ENCODE data around the gene CRYZL1.
A peak's percentile ranks its signal among the peaks of the same experiment; 100 is the strongest.
"Not testable (repeated sequence)": the region's sequence is repeated elsewhere in the genome, so short reads cannot be mapped to it uniquely, and the experiment has no call there.

Gene CRYZL1

DNA sequence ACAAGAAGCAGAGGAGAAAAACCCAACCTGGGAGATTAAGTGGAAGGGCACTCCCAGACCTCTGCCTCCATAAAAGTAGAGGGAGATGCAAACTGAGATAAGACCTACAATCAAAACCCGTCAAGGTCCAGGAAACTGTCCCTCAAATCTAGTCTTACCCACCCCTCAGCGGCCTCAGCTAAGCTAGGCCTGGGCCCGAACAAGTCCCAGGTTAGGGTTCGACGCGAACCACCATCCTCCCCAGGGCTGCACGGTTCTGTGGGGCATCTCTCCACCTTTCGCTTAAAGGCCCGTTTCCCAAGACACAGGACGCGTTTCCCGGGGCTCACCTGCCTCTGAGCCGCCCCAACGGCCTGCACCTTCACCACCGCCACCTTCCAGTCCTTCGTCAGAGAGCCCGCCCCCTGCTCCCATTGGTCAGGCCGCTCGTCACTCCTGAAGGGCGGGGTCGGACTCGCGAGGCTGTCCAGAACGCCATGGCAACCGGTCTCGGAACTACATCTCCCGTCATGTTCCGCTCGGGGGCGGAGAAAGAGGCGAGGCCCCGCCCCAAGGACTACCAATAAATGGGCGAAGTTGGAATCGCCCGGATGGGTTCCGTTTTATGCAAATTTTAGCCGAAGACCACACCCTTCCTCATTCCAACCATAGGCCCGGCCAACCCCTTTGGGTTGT, at the start of gene CRYZL1:
Gene CRYZL1, minus strand, starts transcription at position 390 of the 675 bp plus-strand sequence. CDS start 10,190 bp downstream, outside the sequence.
- DNase-seq, result peak; percentile 83 to 100 (median 100)

DNA sequence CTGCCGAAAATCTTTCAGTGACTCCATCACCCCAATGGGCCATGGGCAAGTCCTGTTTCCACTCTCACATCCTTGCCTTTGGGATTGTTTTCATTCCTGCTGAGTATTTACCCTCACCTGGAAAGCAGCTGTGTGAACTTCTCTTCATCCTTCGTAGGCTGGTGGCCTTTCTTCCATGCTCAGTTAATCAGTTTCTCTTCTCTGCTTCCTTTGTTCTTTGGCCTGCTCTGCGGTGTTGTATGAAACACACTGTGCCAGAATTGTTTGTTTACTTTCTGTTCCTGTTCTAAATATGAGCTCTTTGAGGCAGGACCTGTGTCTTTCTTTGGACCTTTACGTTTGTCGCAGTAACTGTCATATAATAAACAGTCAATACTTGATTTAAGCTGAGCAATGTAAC, 49.3 kb upstream of the CRYZL1 start:
- no peak for DNase-seq

DNA sequence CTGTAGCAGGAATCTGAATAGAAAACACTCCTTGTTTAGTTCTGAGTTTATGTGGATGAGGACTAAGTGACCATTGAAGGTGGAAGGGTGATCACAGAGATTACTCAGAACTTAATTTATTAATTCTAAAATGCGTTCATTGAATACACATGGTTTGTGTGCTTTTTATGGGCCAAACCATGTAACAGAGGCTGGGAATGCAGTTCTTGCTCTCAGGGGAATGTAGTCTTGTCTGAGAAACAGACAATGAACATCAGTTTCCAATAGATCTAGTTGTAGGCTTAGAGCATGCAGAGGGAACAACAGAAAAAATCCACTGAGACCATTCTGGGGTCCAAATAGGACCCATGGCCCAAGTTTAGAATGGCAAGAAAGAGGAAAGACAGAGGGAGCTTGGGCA, 46.8 kb upstream of the CRYZL1 start:
- no peak for DNase-seq

DNA sequence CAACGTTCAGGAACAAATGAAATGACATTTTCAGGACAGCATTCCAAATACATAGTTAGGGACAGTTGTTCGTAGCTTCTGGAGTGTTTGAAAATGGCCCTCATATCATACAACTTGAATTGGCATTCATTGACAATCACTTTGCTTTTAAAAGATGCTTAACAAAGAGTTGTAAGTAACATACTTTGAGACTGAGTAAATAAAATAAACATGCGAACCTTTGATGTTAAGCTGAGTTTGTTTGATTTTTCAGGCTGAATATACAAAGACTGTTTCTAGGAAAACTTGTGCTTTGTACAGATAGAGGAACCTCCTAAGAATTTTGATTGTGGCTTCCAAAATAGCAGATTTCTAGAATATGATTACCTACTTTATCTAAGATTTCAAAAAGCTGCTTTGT, 46.1 kb upstream of the CRYZL1 start:
- no peak for DNase-seq

DNA sequence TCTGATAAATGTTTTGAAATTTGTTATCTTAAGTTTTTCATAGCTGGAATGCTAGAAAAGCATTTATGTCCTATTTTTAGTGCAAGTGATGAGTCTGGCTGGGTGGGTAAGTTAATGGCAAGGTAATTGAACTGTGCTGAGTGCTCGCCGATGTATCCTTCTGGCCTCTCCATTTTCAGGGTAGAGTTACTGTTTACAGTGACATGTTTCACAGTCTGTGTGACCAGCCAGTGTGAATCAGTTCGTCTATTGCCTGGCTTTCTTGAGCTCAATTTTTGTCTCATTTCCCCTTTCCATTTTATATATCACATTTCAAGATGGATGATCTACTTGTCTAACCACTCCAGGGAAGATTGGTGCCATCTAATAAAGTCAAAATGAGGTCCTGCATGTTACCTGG, 44.8 kb upstream of the CRYZL1 start:
- DNase-seq, result no peak

DNA sequence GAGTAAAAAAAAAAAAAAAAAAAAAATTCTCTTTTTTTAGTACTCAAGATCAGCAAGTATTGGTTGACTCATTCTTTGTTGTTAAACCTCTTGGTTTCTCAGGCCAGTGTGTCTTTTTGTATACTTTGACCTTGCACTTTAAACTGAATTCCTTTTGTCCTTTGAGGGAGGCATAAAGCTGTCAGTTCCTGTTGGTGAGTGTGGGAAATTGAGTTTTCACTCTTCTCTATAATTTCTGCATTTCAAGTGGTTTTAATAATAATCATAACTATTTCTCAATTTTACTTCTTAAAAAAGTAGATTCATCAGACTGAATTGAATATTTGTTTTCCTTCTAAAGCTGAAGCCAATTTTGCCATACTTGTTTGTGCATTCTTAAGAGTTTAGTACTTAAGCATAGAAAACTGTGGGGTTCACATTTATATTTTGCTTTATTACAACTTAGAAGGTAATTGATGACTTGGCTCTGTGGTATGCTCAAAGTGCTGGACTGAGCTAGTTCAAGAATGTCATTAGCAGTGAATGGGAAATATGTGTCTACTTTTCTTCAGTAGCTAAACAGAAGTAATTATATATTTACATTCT, 44.2 kb upstream of the CRYZL1 start:
- DNase-seq, result no peak

DNA sequence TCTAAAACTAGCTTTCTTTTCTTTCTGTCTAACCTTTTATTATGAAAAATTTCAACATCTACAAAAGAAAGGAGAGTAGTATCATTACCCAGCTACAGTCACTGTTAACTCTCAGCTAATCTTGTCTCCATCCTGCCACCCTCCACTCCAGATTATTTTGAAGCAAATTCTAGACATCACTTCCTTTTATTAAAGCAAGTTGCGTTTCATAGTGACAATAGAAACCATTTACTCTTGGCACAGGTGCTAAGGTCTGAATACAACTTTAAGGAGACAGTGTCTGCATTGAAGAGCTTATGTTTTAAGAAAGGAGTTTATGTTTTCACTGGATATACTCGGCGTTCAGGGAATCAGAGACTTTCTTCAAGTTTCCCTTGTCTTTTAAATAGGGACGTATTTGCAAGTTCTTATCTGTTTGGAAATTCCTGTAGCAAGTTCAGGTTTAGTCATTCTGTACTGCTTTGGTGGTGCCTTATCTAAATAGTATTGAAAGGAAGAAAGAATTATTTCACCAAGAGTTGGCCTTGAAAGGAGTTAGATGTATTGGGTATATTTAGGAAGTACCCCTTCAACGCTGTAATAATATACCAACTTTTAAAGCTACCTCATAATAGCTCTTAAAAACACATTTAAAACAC, 43.5 kb upstream of the CRYZL1 start:
- DNase-seq, result no peak

DNA sequence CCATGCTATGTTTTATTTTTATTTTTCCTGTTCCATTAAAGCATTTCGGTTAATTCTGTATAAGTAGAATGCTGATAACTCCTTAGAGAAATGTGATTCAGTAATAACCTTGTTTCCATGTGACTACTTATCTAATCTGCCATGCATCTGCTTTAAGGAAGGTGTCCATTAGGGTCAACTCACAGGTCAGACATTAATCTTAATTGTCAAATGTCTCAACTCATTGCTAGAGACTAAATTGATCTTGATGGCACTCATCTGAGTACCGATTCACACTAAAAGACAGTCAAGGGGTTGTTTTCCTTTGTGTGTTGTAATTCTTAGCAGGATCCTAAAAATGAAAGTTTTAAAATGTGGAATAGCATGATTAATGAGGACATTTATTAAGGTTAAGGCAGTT, 42.5 kb upstream of the CRYZL1 start:
- no peak for DNase-seq

DNA sequence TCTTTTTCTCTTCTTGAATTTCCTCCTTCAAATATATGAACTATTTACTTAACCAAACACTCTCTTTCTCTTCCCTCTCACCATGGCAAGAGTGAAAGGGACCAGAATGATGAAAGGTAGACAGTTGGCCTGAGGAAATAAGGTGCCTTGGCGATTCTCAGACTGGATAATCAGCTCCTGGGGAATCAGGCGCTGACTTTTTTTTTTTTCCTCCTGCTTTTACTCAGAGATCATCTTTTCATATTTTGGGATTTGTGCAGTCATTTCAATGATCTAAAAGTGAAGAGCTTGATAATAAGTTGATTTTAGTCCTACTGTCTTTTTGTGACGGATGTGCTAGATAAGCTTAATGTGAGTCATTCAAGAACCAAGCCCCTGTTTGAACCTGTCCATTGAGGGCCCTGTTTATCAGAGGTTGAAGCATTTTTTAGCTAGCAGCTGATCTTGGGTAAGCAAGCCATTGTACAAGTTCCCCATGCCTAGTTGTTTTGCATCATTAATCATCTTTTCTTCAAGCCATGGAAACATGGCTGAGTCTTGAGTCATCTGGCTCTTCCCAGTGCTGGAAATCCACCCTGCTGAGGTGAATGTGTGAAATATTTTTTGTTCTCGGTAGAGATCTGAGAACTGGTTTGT, 41.6 kb upstream of the CRYZL1 start:
- DNase-seq, result no peak

DNA sequence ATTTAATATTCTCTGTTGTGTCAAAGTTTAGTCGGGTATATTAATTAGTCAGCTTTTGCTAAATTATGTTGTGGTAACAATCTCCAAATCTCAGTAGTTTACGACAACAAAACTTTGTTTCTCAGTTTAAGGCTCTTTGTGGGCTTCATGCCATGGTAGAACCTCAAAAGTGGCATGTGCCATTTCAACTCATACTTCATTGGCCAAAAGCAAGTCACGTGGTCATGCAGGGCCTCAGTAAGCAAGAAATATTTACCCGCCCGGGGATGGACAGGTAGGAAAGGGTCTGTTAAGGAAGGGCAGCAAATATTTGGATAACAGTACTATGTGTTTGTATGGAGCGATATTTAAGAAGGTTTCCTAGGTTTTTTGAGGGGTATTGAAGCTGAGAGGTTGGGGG, 39.3 kb upstream of the CRYZL1 start:
- no peak for DNase-seq

DNA sequence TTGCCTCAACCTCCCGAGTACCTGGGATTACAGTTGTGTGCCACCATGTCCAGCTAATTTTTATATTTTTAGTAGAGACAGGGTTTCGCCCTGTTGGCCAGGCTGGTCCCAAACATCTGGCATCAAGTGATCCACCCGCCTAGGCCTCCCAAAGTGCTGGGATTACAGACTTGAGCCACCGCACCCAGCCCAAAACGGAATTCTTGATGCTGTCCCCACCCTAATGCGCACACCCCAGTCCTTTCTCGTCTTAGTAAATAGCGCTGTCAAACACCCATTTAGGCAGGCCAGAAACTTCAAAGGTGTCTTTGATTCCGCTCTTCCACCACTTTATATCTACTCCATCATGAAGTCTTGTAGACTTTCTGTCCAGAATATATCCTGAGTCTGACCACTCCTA, 35.9 kb upstream of the CRYZL1 start:
- no peak for DNase-seq

DNA sequence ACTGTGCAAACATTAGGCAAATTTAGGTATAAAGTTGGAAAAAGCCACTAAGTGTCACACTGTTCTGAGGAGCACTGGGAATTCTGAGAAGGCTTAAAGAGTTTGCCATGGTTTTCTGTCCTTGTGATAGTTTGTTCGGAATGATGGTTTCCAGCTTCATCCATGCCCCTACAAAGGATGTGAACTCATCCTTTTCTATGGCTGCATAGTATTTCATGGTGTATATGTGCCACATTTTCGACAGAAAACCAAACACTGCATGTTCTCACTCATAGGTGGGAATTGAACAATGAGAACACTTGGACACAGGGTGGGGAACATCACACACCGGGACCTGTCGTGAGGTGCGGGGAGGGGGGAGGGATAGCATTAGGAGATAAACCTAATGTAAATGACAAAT, 35.1 kb upstream of the CRYZL1 start:
- not testable (repeated sequence) for DNase-seq

DNA sequence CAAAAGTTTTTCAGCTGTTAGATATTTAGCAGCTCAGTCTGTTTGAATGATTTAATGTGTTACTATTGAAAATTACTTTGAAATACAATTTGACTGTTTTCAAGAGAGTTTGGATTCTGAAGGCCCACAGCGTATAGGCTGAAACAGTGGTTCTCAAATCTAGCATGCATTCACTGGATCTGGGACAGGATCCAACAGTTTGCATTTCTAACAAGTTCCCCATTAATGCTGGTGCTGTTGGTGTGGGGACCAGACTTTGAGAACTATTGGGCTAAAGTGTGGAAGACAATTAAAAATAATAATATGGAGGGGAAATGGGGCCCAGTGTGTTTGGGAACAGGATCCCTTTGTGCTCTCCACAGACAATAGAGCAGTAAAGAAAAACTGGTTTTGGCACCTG, 32.7 kb upstream of the CRYZL1 start:
- peak in 6 of 58 donors; percentile 5 to 17 (median 14) for DNase-seq

DNA sequence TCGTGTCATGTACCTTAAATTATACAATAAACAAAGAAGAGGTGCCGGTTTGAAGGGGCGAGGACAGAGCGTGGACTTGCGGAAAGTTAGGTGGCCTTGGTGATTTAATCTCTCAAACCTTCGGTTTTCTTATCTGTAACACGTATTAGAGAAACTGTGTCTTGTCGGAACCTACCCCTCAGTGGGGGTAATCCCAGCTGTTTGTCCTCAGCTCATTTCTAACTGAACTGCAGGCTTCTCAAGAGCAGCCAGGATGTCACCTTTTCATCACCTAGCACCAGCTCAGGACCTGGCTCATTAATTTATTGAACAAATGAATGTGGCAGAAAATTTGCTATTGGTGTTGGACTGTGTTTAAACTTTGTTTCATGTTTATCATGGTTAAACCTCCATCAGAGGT, 31.9 kb upstream of the CRYZL1 start:
- DNase-seq, result no peak

DNA sequence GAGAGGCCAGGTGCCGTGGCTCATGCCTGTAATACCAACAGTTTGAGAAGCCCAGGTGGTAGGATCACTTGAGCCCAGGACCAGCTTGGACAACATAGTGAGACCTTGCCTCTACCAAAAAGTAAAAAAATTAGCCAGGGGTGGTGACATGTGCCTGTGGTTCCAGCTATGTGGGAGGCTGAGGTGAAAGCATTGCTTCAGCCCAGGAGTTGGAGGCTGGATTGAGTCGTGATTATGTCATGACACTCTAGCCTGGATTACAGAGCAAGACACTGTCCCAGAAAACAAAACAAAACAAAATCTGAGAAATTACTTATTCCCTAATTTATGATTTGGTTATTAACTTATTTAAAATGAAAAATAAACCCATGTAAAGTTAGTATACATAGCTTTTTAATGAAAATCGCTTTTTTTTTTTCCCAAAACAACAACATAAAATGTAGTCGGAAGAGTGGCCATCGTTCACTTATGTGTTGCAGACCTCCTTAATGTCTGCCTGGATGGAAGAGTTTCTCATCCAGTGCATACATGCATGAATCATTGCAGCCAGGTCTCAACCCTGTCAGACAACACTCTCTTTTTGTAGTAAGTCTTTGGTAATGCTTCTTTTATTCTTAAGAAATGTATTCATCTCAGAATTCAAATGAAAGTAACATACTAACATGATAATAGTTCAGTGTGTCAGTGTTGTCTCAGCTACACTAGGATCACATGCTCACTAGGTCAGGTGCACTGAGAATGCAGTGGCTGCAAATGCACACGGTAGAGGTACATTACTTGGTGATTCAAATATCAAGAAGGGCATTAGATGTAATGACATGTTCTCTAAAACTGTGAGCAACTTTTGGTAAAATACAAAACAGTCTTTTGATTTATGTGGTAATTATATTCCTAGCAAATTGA, 28.8 kb upstream of the CRYZL1 start:
- DNase-seq, result no peak

DNA sequence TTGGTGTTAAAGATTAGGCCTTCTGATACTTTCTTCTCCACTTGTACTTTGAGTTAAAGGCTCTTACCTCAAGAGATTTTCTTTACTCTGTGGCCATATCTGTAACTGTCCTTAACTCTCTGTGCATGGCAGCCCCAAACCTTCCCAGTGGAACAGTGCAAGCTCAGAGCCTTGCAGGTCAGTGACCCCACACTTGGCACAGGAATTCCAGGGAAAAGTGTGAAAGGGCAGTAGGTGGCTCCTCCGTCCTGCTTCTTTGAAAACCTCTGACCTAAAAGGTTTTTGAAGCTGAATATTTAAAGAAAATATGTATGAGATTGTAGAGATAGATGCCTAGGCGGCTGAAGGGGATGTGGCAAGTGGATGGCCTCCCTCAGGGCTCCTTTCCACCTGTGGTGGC, 27.1 kb upstream of the CRYZL1 start:
- DNase-seq, result no peak

DNA sequence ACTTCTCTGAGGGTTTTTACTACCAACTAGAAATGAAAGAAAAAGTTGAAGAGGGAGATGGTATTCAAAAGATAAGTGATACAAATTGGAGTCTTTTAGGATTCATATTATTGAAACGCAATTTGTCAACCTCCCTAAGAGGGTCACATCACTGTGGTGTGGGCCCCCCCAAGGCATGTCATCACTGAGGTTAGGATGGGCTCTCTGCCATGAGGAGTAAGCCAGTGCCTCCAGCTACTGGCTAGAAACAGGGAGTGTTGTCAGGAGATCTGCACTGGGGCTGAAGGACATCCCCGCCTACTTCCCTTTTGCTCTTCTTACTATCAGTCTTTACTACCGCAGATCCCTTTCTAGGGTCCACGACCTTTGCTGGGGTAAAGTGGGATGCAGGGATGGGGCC, 26.6 kb upstream of the CRYZL1 start:
- DNase-seq, result no peak

DNA sequence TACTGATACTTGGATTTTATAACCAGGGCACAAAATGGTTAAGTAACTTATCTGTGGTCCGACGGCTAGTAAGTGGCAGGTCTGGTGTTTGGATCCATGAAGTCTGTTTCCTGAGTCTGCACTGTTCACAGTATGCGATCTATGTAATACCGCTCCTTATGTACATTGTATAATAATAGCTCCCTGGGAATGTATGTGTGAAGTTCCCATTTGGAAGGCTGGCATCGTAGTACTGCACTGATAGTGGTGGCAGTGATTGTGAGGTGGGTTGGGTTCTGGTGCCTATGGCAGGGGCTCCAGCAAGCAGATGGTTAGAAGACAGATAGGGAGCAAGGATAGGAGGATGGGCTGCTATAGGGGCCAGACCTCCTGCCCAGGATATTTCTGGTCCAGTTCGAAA, 26.1 kb upstream of the CRYZL1 start:
- DNase-seq, result peak in 1 of 58 donors; percentile 8

DNA sequence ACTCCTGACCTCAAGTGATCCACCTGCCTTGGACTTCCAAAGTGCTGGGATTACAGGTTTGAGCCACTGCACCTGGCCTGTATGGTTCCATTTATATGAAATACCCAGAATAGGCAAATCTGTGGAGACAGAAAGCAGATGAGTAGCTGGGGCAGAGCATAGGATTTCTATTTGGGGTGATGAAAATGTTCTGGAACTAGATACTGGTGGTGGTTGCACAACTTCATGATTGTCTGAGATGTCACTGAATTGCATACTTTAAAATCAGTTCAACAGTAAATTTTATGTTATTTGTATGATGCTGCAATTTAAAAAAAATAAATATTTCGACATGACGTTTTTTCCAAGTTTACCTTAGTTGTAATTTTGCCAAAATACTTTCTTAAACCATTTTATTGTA, 24.6 kb upstream of the CRYZL1 start:
- DNase-seq, result no peak

DNA sequence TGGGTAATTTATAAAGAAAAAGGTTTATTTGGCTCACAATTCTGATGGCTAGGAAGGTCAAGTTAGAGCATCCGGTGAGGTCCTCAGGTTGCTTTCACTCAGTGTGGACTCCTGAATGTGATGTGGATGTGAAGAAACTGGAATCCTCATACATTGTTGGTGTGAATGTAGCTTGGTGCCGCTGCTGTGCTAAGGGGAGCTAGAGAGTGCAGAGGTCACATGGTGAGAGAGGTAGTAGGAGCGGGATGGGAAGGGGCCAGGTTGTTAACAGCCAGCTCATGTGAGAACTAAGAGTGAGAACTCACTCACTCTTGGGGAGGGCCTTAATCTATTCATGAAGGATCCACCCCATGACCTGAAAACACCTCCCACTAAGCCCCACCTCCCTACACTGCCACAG, 22.6 kb upstream of the CRYZL1 start:
- no peak for DNase-seq

DNA sequence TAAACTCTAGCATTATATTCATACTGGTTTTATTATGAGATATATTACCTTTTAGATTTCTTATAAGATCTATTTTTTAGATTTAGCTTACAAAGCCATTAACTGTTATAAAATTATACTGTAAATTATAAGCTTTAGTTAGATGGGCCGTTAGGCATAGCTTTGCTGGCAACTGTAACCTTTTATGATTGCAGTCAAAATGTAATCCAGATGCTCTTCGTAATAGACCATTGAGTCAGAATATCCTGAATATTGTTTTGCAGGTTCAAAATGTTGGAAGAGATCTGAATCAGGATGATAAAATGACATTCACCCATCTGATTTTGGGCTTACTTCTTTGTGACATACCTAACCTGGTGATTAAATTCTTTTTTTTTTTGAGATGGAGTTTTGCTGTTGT, 21.7 kb upstream of the CRYZL1 start:
- no peak for DNase-seq

All from anterior cingulate cortex (tissue), 58 donors.